Stimulated activated CD4-positive, alpha-beta T cell treated with anti-CD3 and anti-CD28 coated beads, Interleukin-2, amount 100 ng/mL, for 4 hours (primary cell): ENCODE data around the gene WBP4.
"Not testable (repeated sequence)": the region's sequence is repeated elsewhere in the genome, so short reads cannot be mapped to it uniquely, and the experiment has no call there.

Experiments
- DNase-seq: peaks from one replicate; pipeline ENCODE4 v3.0.0-alpha.2; 2020; ENCODE audit warnings: low read depth

The WBP4 gene

DNA sequence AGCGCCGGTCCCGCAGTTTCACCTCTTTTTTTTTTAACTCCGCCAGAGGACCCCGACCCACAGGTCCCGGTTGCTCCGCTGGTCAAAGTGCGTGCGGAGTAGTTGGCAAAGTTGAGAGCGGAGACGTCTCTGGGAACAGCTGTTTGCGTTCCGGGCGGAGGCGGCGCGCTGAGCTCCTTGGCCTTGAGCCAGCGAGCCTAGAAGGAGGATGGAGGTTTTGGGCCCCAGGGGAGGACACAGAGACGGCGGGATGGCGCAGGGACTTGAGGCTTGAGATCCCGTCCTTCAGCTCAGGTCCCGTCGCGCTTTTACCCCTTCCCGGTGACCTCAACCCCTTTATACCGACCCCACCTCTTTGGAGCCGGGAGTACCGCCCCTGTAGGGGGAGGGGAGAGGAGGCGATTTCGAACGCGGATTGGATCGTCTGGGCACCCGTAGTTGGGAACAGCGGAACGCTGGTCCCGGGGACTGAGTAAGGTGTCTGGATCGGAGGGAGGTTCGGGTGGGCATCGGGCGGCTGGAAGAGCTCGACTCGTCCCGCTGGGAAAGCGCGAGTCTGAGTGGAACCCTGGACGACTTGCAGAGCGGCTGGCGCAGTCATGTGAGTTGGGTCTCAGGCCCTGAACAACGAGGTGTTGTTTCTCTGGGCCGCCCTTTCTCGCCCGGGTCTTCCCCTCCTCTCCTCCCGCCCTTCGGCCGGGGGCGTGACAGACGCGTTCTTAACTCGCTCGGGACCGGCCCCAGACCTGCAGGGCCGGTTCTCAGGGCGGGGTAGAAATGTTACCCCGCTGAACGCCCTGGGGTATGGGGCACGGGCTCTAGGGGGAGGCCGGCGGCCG, at the start of gene WBP4:
Gene WBP4 (plus strand): TSS at position 435 of the 839 bp plus-strand sequence. CDS start 165 bp downstream, at position 600.
- peak; percentile 77 for DNase-seq

GRCh38 chr13:41012536-41012935, 48.8 kb upstream of the WBP4 start:
- DNase-seq: no peak

DNA sequence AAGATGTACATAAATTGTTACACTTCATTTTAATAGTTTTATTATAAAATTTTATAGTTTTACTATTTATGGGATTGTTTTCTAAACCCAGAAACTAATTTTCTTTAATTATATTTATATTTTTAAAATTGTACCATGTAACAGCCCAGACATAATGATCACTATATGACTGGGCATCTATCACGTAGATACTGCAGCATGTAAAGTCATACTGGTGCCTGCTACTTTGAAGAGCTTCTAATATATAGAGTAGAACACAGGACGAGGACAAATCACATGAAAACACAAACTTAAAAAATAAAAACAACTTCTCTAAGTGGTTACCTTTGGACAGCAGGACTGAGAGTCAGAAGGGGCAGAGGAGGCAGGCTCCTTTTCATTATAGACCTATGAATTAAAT, 47.5 kb upstream of the WBP4 start:
- DNase-seq: no peak

DNA sequence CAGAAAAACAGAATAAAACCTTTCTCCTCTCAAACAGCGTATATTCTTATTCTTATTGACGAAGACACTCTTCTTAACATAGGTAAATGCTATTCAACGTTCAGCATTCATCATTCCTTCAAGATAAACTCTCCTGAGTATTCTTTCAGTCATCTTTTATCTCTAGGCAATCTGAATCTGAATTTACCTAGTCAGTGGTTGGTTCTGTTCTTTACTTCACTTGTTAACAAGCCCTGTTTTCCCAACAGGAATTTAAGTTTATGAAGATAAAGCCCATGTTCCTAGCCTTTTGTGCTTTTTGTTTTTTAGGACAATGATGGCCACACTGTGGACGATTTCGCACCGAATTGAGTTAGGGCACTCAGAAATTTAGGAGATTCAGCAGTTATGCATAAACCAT, 45.4 kb upstream of the WBP4 start:
- DNase-seq: no peak

- DNase-seq: no peak
Observed at GRCh38 chr13:41017159-41017558, 44.1 kb upstream of the WBP4 start.

- DNase-seq: no peak
Observed at GRCh38 chr13:41017817-41018601, 43.3 kb upstream of the WBP4 start.

DNA sequence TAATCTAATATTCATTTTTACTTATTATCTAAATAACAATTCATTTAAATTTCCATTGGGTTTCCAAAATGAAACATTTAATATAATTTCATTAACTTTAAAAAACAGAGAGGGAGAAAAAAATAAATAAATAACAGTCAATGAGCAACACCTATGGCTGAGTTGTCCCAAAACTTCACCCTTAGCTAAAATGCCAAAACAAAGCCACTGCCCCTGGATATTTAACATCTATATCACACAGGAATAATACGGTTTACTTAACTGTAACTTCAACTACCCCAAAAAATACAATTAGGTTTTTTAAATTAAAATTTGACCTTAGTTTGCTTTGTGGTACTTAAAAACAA, 42.7 kb upstream of the WBP4 start:
- no peak for DNase-seq

DNA sequence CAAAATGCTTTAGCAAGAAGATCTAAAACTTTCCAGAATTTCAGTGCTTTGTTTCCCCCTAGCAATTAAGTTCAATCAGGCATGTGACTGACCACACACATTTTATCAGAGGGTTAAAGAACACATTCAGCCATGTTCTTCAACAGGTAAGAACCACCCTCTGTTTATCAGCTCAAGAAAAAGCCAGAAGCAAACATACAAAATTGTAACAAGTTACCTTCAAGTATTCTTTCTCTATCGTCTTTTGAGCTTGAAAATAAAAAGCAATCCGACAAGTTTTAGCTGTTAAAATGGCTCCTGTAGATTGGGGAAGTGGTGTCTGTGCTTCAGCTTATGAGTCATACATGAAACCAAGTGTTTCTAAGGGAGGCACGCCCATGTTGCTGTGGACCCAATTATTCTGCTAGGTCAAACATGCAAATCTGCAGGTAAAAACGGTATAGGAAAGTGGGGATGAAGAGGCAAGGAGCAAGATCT, 42.3 kb upstream of the WBP4 start, which contains the start of gene ELF1:
Gene ELF1 (minus strand): TSS at position 306 of the 477 bp plus-strand sequence. CDS start 37,262 bp downstream, outside the sequence.
- peak; percentile 50 for DNase-seq

GRCh38 chr13:41019578-41020347, 41.5 kb upstream of the WBP4 start:
- DNase-seq: no peak

DNA sequence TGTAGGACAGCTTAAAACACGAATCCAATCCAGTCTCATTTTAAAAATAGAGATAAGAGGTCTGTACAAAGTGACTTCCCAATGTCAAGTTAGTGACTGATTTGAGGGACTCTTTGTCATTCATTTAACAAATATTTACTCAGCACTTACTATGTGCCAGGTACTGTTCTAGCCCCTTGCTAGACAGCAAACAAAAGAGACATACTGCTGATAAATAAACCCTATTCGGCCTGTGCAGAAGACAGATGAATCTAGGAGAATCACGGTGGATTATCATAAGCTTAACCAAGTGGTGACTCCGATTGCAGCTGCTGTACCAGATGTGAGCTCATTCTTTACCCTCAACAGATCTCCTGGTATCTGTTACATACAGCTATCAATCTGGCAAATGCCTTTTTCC, 35.8 kb upstream of the WBP4 start:
- DNase-seq: no peak

- no peak for DNase-seq
Observed at GRCh38 chr13:41026788-41027187, 34.5 kb upstream of the WBP4 start.

DNA sequence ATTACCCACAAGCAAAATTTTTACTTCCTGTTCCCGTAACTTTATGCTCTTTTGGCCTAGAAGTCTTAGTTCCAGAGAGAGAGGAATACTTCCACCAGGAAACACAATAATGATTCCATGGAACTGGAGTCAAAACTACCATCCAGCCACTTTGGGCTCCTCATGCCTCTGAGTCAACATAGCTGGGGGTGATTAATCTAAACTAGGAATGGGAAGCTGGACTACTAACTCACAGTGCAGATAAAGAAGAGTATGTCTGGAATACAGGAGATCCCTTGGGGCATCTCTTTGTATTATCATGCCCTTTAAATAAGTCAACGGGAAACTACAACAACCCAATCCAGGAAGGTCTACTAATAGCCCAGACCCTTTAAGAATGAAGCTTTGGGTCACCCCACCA, 33.3 kb upstream of the WBP4 start:
- no peak for DNase-seq

DNA sequence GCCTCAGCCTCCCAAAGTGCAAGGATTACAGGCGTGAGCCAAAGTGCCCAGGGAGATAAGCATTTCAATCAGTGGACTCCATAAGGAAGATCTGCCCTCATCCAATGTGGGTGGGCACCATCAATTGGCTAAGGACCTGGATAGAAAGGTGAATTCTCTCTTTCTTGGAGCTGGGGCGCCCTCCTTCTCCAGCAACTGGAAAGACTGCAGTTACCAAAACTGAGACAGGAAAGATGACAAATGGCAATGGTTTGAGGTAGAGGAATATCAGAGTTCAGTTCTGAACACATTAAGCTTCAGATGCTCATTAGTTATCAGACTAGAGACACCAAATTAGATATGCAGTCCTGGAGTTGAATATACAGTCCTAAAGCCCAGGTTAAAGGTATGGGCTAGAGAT, 31.7 kb upstream of the WBP4 start:
- DNase-seq: no peak

DNA sequence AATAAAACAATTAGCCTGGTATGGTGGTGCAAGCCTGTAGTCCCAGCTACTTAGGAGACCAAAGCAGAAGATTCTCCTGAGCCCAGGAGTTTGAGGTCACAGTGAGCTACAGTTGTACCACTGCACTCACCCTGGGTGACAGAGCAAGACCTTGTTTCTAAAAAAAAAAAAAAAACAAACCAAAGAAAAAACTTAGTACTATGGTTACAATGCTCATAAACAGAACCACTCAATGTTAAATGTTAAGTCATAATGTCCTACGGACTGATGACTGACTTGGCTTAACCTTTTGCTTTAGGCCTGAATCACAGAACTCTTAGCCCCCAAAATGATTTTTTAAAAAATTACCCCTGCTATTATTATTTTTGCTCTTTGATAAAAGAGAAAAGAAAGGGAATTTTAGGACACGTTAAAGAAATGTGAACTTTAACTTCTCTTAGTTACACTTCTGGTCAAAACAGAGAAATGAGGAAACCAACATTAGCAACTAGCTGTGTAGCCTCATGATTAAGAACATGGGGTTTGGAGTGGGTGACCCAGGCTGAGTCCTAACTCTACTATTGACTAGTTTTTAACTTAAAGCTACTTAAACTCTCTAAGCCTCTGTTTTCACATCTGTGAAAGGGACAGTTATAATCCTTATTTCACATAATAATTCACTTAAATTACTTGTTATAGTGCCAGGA, 28.5 kb upstream of the WBP4 start:
- no peak for DNase-seq

- no peak for DNase-seq
Observed at GRCh38 chr13:41034382-41034781, 26.9 kb upstream of the WBP4 start.

- no peak for DNase-seq
Observed at GRCh38 chr13:41034881-41035280, 26.4 kb upstream of the WBP4 start.

DNA sequence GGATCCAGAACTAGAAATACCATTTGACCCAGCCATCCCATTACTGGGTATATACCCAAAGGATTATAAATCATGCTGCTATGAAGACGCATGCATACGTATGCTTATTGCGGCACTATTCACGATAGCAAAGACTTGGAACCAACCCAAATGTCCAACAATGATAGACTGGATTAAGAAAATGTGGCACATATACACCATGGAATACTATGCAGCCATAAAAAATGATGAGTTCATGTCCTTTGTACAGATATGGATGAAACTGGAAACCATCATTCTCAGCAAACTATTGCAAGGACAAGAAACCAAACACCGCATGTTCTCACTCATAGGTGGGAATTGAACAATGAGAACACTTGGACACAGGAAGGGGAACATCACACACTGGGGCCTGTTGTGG, 24.8 kb upstream of the WBP4 start:
- DNase-seq: not testable (repeated sequence)

DNA sequence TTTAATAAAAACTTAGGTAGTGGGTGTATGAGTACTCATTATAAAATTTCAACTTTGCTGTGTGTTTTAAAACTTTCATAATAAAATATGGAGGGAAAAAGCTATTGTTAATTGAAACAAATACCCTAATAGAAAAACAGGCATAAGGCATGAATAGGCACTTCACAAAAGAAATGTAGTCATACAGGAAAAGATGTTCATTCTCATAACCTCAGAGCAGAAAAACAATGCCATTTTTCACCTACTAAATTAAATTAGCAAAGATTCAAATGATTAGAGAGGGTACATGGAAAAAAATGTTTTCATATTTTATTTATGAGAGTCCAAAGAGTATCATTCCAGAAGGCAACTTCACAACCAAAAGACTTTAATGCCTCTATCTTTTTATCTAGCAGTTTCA, 21.6 kb upstream of the WBP4 start:
- no peak for DNase-seq

DNA sequence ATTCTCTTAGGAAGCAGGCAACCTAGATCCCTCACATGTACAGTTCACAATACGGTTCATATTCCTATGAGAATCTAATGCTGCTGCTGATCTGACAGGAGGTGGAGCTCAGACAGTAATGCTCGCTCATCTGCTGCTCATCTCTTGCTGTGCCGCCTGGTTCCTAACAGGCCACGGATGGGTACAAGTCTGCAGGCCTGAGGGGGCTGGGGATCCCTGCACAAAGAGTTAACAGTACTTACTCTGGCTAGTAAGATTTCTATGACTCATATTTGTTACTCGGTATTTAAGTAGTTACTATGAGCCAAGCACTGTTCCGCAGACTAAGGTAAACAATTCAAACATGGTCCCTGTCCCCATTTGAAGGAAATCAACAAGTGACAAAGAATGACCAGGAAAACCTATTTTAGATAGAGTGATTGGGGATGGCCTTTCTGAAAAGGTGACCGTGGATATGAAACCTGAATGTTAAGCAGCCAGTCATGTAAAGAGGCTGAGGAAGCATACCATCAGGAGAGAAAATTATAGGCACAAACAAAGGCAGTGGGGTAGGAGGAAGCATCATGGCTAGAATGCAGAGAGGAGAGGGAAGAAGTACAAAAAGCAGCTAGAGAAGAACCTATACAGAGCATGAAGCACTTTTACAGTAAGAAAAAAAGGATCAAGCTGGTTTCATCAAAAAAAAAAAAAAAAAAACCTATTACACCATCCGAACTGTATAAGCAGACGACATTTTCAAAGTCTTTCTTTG, 20.6 kb upstream of the WBP4 start:
- DNase-seq: no peak

GRCh38 chr13:41042419-41042818, 18.9 kb upstream of the WBP4 start:
- DNase-seq: not testable (repeated sequence)

DNA sequence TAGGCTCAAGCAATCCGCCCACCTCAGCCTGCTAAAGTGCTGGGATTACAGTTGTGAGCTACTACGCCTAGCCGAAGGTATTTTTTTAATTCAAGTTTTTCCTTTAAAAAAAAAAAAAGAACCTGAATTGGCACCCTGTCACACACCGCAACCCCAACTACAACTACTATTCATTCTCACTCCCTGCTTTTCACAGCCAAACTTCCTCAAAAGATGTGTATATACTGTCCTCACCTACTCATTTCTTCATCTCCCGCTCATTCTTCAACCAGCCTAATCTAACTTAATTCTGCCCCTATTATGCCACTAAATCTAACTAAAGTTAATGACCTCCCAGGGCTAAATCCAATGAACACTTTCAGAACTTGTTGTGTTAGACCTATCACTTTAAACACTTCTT, 12.7 kb upstream of the WBP4 start:
- DNase-seq: no peak
